ENCODE results near the gene IL20RB. TPM values are rescaled to one million over a fixed set of nuclear protein-coding genes. Genes with fewer than 3 reads are reported as not detected.

Gene IL20RB
- total and polyA plus RNA-seq, 2 of the 13 experiments (the other 11 are each of a cell fraction or from before 2014, with no cell fraction given): 0.22 to 0.32 TPM

DNA sequence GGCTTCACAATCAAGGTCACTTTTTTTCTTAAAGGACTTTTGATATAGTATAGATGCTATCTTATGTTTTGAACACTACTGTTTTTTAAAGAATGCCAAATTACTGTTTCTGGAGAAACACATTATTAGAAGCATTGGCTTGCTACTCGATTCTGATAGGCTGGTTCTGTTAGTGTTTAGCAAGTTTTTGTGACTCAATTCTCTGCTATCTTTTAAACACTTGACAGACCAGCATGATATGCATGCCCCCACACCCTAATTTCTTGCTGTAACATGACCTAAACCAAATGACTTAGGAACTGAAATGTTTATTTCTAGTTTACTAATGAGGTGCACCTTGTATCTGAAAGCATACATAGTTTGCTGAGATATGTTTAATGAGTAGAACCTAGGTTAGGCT lies 5.5 kb upstream of the IL20RB start:
- H3K9me3 ChIP-seq (ENCODE audit: low read length): no peaks in the 10 kb centered on the region
- H3K4me1 ChIP-seq (ENCODE audit: insufficient read depth, low read length): peaks cover 45% of the 10 kb centered on the region
- H3K27me3 ChIP-seq (ENCODE audit: control insufficient read depth in 1 of 2, insufficient read depth in 2 of 2, low read length in 2 of 2): no peaks in the 10 kb centered on the region; a peak in 1 of 5 replicates
- H3K4me2 ChIP-seq (ENCODE audit: low read depth, low read length): no peak overlapping the region
- TF ChIP-seq MIER3 (CRISPR knock-in tag; IDR thresholded peaks at IDR 0.05; ENCODE audit: borderline replicate concordance): no peak
- TF ChIP-seq STAT5B (CRISPR knock-in tag; IDR thresholded peaks at IDR 0.05): no peak
- no peak for TF ChIP-seq NFYB (CRISPR knock-in tag; IDR thresholded peaks at IDR 0.05)
- TF ChIP-seq ZNF180 (CRISPR knock-in tag; IDR thresholded peaks at IDR 0.05; ENCODE audit: borderline replicate concordance, low read depth): no peak
- TF ChIP-seq ZNF496 (CRISPR knock-in tag; IDR thresholded peaks at IDR 0.05; ENCODE audit: insufficient replicate concordance): no peak
- TF ChIP-seq TEAD3 (CRISPR knock-in tag; optimal IDR thresholded peaks at IDR 0.05; ENCODE audit: borderline replicate concordance): no peak
- TF ChIP-seq ZNF232 (CRISPR knock-in tag; IDR thresholded peaks at IDR 0.05; ENCODE audit: borderline replicate concordance): no peak
- TF ChIP-seq POLR2A (IDR thresholded peaks at IDR 0.05; ENCODE audit: insufficient read depth in 1 of 2, low read depth in 2 of 2, low read length in 2 of 2): no peak
- no peak for TF ChIP-seq SP2 (CRISPR knock-in tag; IDR thresholded peaks at IDR 0.05)
- no peak for TF ChIP-seq ZNF331 (CRISPR knock-in tag; IDR thresholded peaks at IDR 0.05)
- TF ChIP-seq NFE2 (CRISPR knock-in tag; IDR thresholded peaks at IDR 0.05): no peak
- no TSS peak for BruUV-seq (replicated peaks)
- no peaks in the 10 kb centered on the region for H4K20me1 ChIP-seq (ENCODE audit: insufficient read depth, low read length)
- intact Hi-C loops (cut with micrococcal nuclease; ENCODE audit: unreplicated experiment) (loop anchor here (5.0 kb wide), 1 partner anchor 90 kb away; the partner anchor contains the start of gene NCK1), in situ Hi-C loops (cut with HindIII; ENCODE audit: extremely low pct_ligation_motif_present, low pct_unique_long_range_greater_than_20kb) (no loop called here)
- no peak overlapping the region for H3K9ac ChIP-seq (ENCODE audit: insufficient read depth, low read depth, low read length)
- no peaks in the 10 kb centered on the region for H3K79me2 ChIP-seq (ENCODE audit: insufficient read depth, low read length)
- DNase-seq (ENCODE audit: low spot score): no peak
- CTCF ChIA-PET (ENCODE audit: low intra/inter-chr PET ratio, low total read pairs): no interaction called here
- POLR2A ChIA-PET: interaction anchor here (1.6 kb wide), 1 partner anchor 200 kb away, joined by 3 read pairs; the partner anchor contains the start of gene STAG1
- WGBS (ENCODE audit: low lambda C conversion rate): 80% methylated on average over 1 of the region's 1 CpG
- no peak overlapping the region for H2AFZ ChIP-seq (ENCODE audit: low read length)
- H3K27ac ChIP-seq (ENCODE audit: extremely low read length, insufficient read depth, low read length): no peak overlapping the region
- H3K4me3 ChIP-seq (replicated peaks in 1 of 3; ENCODE audit: insufficient read depth in 1 of 3, low read depth in 2 of 3, low read length in 3 of 3): no peak overlapping the region
- FAIRE-seq: no peak
- no peak for ATAC-seq
- no peaks in the 10 kb centered on the region for H3K36me3 ChIP-seq (replicated peaks in 1 of 2; ENCODE audit: control insufficient read depth in 1 of 2, insufficient read depth in 2 of 2, low read length in 2 of 2)

DNA sequence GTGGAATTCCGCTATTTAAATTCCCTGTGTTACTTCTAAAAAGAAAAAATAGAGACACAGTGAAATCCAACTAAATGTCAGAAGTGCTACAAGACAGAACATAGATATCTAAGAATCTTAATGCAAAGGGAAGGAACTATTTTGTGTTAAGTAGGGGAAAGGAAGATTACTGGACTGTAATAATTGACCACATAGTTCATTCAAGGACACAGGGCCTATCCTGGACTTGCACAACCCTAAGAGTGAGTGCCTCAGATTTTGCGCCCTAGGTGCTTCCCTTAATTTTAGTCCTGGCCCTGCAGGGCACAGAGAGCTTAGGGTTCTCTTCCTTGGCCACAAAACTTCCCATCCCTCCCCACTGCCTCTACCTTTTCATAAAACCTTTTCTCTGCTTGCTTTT lies 3.5 kb upstream of the IL20RB start:
- 100% methylated on average over 2 of the region's 2 CpGs for whole genome bisulfite sequencing (ENCODE audit: low lambda C conversion rate)
- CTCF ChIA-PET (ENCODE audit: low intra/inter-chr PET ratio, low total read pairs): no interaction called here
- H3K4me3 ChIP-seq (replicated peaks in 1 of 3; ENCODE audit: insufficient read depth in 1 of 3, low read depth in 2 of 3, low read length in 3 of 3): no peak overlapping the region
- ATAC-seq: no peak
- H3K36me3 ChIP-seq (replicated peaks in 1 of 2; ENCODE audit: control insufficient read depth in 1 of 2, insufficient read depth in 2 of 2, low read length in 2 of 2): no peaks in the 10 kb centered on the region
- H4K20me1 ChIP-seq (ENCODE audit: insufficient read depth, low read length): no peaks in the 10 kb centered on the region
- DNase-seq (ENCODE audit: low spot score): no peak
- H3K79me2 ChIP-seq (ENCODE audit: insufficient read depth, low read length): no peaks in the 10 kb centered on the region
- no peak overlapping the region for H3K4me2 ChIP-seq (ENCODE audit: low read depth, low read length)
- in situ Hi-C loops (cut with HindIII; ENCODE audit: extremely low pct_ligation_motif_present, low pct_unique_long_range_greater_than_20kb) (no loop called here), intact Hi-C loops (cut with micrococcal nuclease; ENCODE audit: unreplicated experiment) (loop anchor here (5.0 kb wide), 1 partner anchor 92 kb away; the partner anchor contains the start of gene NCK1)
- no peaks in the 10 kb centered on the region for H3K27me3 ChIP-seq (ENCODE audit: control insufficient read depth in 1 of 2, insufficient read depth in 2 of 2, low read length in 2 of 2)
- BruUV-seq (replicated peaks): no TSS peak
- no peak for FAIRE-seq
- H3K27ac ChIP-seq (ENCODE audit: extremely low read length, insufficient read depth, low read length): no peak overlapping the region
- POLR2A ChIA-PET: interaction anchor here (1.0 kb wide), 1 partner anchor 92 kb away, joined by 4 read pairs; the partner anchor contains the start of gene NCK1
- no peak overlapping the region for H2AFZ ChIP-seq (ENCODE audit: low read length)
- TF ChIP-seq, protein P1, sequence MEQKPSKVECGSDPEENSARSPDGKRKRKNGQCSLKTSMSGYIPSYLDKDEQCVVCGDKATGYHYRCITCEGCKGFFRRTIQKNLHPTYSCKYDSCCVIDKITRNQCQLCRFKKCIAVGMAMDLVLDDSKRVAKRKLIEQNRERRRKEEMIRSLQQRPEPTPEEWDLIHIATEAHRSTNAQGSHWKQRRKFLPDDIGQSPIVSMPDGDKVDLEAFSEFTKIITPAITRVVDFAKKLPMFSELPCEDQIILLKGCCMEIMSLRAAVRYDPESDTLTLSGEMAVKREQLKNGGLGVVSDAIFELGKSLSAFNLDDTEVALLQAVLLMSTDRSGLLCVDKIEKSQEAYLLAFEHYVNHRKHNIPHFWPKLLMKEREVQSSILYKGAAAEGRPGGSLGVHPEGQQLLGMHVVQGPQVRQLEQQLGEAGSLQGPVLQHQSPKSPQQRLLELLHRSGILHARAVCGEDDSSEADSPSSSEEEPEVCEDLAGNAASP (CRISPR knock-in tag; IDR thresholded peaks at IDR 0.05; ENCODE audit: borderline replicate concordance): peak; percentile 93; the same call in 1 of the 2 replicates
- TF ChIP-seq ZNF326 (CRISPR knock-in tag; IDR thresholded peaks at IDR 0.05; ENCODE audit: borderline replicate concordance) (no peak), HNRNPLL (IDR thresholded peaks at IDR 0.05; ENCODE audit: low read depth, low read length, poor library complexity, severe bottlenecking) (no peak)
- no peak overlapping the region for H3K9ac ChIP-seq (ENCODE audit: insufficient read depth, low read depth, low read length)
- H3K9me3 ChIP-seq (ENCODE audit: low read length): no peaks in the 10 kb centered on the region
- peaks cover 38% of the 10 kb centered on the region for H3K4me1 ChIP-seq (ENCODE audit: insufficient read depth, low read length)

Measured in HepG2 (cell line).